DMS114 treated with DMSO at 0.1 percent for 48 hours (cell line): Measurements from ENCODE around the gene SMARCAL1.

Source experiments
- DNase-seq: peaks from one replicate; lab custom pipeline; 2025; ENCODE audit not compliant: unreplicated experiment; lab: John Stamatoyannopoulos, UW

The SMARCAL1 gene

GRCh38 chr2:216392945-216393840, 19.1 kb upstream of the SMARCAL1 start:
- no peak for DNase-seq

- no peak for DNase-seq
Observed at GRCh38 chr2:216394881-216395280, 17.4 kb upstream of the SMARCAL1 start.

GRCh38 chr2:216399621-216400020, 12.7 kb upstream of the SMARCAL1 start:
- DNase-seq: no peak

GRCh38 chr2:216402751-216403150, 9.5 kb upstream of the SMARCAL1 start:
- no peak for DNase-seq

GRCh38 chr2:216404010-216404618, 8.2 kb upstream of the SMARCAL1 start:
- DNase-seq: no peak

GRCh38 chr2:216405588-216405987, 6.7 kb upstream of the SMARCAL1 start:
- DNase-seq: no peak

GRCh38 chr2:216406826-216407225, 5.5 kb upstream of the SMARCAL1 start:
- no peak for DNase-seq

GRCh38 chr2:216408426-216409290, 3.6 kb upstream of the SMARCAL1 start:
- DNase-seq: no peak

GRCh38 chr2:216410550-216410949, 1.7 kb upstream of the SMARCAL1 start:
- DNase-seq: no peak

- DNase-seq: no peak
Observed at GRCh38 chr2:216413882-216414281, 1.6 kb downstream of the SMARCAL1 start.

- no peak for DNase-seq
Observed at GRCh38 chr2:216414772-216415319, 2.6 kb downstream of the SMARCAL1 start.

GRCh38 chr2:216415541-216415940, 3.3 kb downstream of the SMARCAL1 start:
- DNase-seq: no peak

- no peak for DNase-seq
Observed at GRCh38 chr2:216416571-216417307, 4.5 kb downstream of the SMARCAL1 start.

- DNase-seq: no peak
Observed at GRCh38 chr2:216418981-216419380, 6.7 kb downstream of the SMARCAL1 start.

- no peak for DNase-seq
Observed at GRCh38 chr2:216420367-216421101, 8.2 kb downstream of the SMARCAL1 start.

- no peak for DNase-seq
Observed at GRCh38 chr2:216423071-216423470, 10.8 kb downstream of the SMARCAL1 start.

- DNase-seq: no peak
Observed at GRCh38 chr2:216424274-216424673, 12.0 kb downstream of the SMARCAL1 start.

GRCh38 chr2:216425008-216425787, 12.9 kb downstream of the SMARCAL1 start:
- no peak for DNase-seq

- DNase-seq: no peak
Observed at GRCh38 chr2:216426166-216426777, 14.0 kb downstream of the SMARCAL1 start.
